Epithelial cell of esophagus (primary cell): Measurements from ENCODE around the gene EML5.
"Not testable (repeated sequence)": the region's sequence is repeated elsewhere in the genome, so short reads cannot be mapped to it uniquely, and the experiment has no call there.

ENCODE experiments used
- DNase-seq: peaks from one replicate; pipeline ENCODE4 v3.0.0; 2010; ENCODE audit warnings: low read depth
- H3K4me3 ChIP-seq: 2 replicates; pipeline ENCODE4 v1.5.1; 2011; ENCODE audit warnings: mild to moderate bottlenecking, low read length, control low read depth
- CTCF ChIP-seq: IDR thresholded peaks from 2 replicates; pipeline ENCODE4 v1.5.1; 2011; ENCODE audit warnings: low read depth, mild to moderate bottlenecking, low read length, control low read depth, inconsistent platforms; ENCODE audit not compliant: insufficient read depth; ENCODE audit errors: missing control alignments

The EML5 gene

GRCh38 chr14:88824314-88825077 lies 31.7 kb upstream of the EML5 start, which contains the start of gene TTC8:
TTC8 (plus strand) TSS chr14:88824651; CDS start chr14:88824708, 57 bp downstream.
- TF ChIP-seq CTCF = no peak
- peak; percentile 92 for DNase-seq
- peak within 1 kb of the TSS; percentile 77 for H3K4me3 ChIP-seq

- no peak for TF ChIP-seq CTCF
- H3K4me3 ChIP-seq = peak overlapping the region; percentile 77
- DNase-seq = no peak
These were observed 31.2 kb upstream of the EML5 start for GRCh38 chr14:88823968-88824313.

GRCh38 chr14:88821888-88822287 lies 29.1 kb upstream of the EML5 start:
- no peak for DNase-seq
- TF ChIP-seq CTCF = no peak
- no peak overlapping the region for H3K4me3 ChIP-seq

GRCh38 chr14:88821378-88821777 lies 28.6 kb upstream of the EML5 start:
- DNase-seq = no peak
- TF ChIP-seq CTCF = no peak

GRCh38 chr14:88819674-88820073 lies 26.9 kb upstream of the EML5 start:
- not testable (repeated sequence) for H3K4me3 ChIP-seq, DNase-seq

More at GRCh38 chr14:88821378-88821777, 28.6 kb upstream of the EML5 start:
- H3K4me3 ChIP-seq = no peak overlapping the region

GRCh38 chr14:88818018-88818417 lies 25.3 kb upstream of the EML5 start:
- no peak for DNase-seq
- TF ChIP-seq CTCF = no peak
- H3K4me3 ChIP-seq = no peak overlapping the region

GRCh38 chr14:88815980-88816379 lies 23.2 kb upstream of the EML5 start:
- TF ChIP-seq CTCF = no peak
- no peak for DNase-seq
- no peak overlapping the region for H3K4me3 ChIP-seq
